ENCODE data around the gene DLG2. TPM values are rescaled to one million over a fixed set of nuclear protein-coding genes. Genes with fewer than 3 reads are reported as not detected.

Gene DLG2
- total RNA-seq, 4 donors from 2014 or later = 11.0 to 34.2 (median 19.8) TPM

DNA sequence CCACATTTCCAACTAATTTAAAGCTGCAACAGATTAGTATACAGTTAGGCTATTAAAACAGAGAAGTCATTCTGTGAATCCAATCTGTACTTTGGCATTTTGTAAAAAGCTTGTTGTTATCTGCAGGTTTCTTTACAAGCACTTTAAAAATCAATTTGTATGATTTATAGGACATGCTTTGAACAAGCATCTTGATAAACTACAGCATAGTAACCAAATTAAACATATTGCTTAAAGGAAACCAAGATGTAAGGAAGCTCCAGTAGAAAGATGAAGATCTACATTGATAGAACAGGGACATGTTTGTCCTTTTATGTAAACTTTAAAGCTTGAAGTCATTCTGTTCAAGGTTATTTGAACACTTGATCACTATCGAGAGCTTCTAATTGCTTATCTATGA is 1842.7 kb downstream of the DLG2 start:
- no peaks in the 10 kb centered on the region for H3K9me3 ChIP-seq
- no peak for TF ChIP-seq POLR2AphosphoS5 (IDR thresholded peaks at IDR 0.05)
- TF ChIP-seq, protein P1, sequence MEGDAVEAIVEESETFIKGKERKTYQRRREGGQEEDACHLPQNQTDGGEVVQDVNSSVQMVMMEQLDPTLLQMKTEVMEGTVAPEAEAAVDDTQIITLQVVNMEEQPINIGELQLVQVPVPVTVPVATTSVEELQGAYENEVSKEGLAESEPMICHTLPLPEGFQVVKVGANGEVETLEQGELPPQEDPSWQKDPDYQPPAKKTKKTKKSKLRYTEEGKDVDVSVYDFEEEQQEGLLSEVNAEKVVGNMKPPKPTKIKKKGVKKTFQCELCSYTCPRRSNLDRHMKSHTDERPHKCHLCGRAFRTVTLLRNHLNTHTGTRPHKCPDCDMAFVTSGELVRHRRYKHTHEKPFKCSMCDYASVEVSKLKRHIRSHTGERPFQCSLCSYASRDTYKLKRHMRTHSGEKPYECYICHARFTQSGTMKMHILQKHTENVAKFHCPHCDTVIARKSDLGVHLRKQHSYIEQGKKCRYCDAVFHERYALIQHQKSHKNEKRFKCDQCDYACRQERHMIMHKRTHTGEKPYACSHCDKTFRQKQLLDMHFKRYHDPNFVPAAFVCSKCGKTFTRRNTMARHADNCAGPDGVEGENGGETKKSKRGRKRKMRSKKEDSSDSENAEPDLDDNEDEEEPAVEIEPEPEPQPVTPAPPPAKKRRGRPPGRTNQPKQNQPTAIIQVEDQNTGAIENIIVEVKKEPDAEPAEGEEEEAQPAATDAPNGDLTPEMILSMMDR (IDR thresholded peaks at IDR 0.05) = no peak
- no peak for TF ChIP-seq POLR2A (IDR thresholded peaks at IDR 0.05)
- TF ChIP-seq EP300 (IDR thresholded peaks at IDR 0.05) = no peak
- no peak overlapping the region for H3K4me3 ChIP-seq
- H3K36me3 ChIP-seq = no peaks in the 10 kb centered on the region
- H3K4me1 ChIP-seq = no peaks in the 10 kb centered on the region
- no peak for ATAC-seq
- H3K27me3 ChIP-seq = no peaks in the 10 kb centered on the region
- 100% methylated on average over 1 of the region's 1 CpG for WGBS, 2 donors (ENCODE audit: low coverage in 1 of 2)
- no peak overlapping the region for H3K27ac ChIP-seq

DNA sequence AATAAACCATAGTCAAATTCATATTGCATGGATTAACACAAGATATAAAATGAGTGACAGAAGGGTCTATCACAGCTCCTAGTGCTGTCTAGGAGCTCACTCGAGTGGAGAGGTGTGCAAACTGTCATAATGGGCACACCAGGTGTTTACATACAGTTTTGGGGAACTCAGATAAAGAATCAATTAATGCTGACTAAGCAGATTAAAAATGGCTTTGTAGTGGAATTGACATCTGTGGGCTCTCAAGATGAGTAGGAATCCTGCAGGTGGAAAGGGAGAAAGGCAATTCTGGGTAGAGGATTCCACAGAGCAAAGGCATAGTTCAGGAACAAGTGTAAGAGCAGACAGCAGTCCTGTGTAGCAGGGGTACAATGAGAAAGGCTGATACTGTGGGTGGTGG is 1844.8 kb downstream of the DLG2 start:
- no peak for ATAC-seq
- no peak overlapping the region for H3K27ac ChIP-seq
- H3K36me3 ChIP-seq = no peaks in the 10 kb centered on the region
- no peaks in the 10 kb centered on the region for H3K4me1 ChIP-seq
- no peak overlapping the region for H3K4me3 ChIP-seq
- 38 to 57% methylated on average over 1 of the region's 1 CpG for WGBS, 2 donors (ENCODE audit: low coverage in 1 of 2)
- no peaks in the 10 kb centered on the region for H3K9me3 ChIP-seq
- TF ChIP-seq, protein P1 (IDR thresholded peaks at IDR 0.05) = no peak
- TF ChIP-seq POLR2A (IDR thresholded peaks at IDR 0.05) (no peak), POLR2AphosphoS5 (IDR thresholded peaks at IDR 0.05) (no peak), EP300 (IDR thresholded peaks at IDR 0.05) (no peak)
- no peaks in the 10 kb centered on the region for H3K27me3 ChIP-seq

DNA sequence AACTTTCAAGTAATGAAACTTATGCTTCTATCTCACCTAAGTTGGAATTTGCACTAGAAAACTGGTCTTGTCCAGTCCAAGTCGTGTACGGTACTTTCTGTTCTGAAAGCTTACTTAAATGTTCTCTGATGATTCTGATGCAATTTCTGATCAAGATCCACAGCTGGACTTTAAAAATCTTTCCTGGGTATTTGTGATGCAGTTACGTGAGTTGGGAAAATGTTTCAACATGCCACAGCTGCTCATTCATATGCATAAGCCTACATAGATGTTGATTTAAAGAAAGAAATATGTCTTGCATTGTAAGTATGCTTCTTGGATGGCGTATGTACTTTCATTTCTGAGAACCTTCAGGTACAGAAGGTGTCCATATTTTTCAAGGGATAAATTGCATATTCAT is 1847.3 kb downstream of the DLG2 start:
- H3K4me3 ChIP-seq = no peak overlapping the region
- no peaks in the 10 kb centered on the region for H3K36me3 ChIP-seq
- 87 to 90% methylated on average over 4 of the region's 4 CpGs for WGBS, 2 donors (ENCODE audit: low coverage in 1 of 2)
- no peak overlapping the region for H3K27ac ChIP-seq
- H3K9me3 ChIP-seq = no peaks in the 10 kb centered on the region
- no peak for TF ChIP-seq POLR2AphosphoS5 (IDR thresholded peaks at IDR 0.05)
- TF ChIP-seq, protein P1 (IDR thresholded peaks at IDR 0.05) = no peak
- no peak for TF ChIP-seq EP300 (IDR thresholded peaks at IDR 0.05)
- no peak for TF ChIP-seq POLR2A (IDR thresholded peaks at IDR 0.05)
- no peak for ATAC-seq
- H3K27me3 ChIP-seq = no peaks in the 10 kb centered on the region
- H3K4me1 ChIP-seq = no peaks in the 10 kb centered on the region

DNA sequence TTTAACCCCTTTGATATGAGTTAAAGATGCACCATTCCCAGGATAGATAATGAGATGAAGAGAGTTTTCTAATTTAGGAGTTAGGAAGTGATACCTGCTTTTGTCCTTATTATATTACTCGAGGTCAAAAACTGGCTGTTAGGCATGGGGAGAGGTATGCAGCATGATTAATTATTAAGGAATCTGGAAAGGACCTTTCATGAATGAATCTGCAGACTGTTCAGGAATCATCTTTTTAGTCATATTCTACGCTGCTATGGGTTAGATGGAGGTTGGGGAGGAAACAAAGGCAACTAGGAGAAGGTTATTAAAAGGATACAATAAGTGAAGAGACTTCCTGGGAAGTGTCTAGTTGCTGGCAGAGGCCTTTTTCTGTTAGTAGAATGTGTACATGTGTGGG is 1848.5 kb downstream of the DLG2 start:
- no peak for ATAC-seq
- H3K27ac ChIP-seq = no peak overlapping the region
- no peaks in the 10 kb centered on the region for H3K4me1 ChIP-seq
- H3K9me3 ChIP-seq = no peaks in the 10 kb centered on the region
- WGBS, 2 donors (ENCODE audit: low coverage in 1 of 2) = 53% methylated on average over 2 of the region's 2 CpGs
- TF ChIP-seq, protein P1 (IDR thresholded peaks at IDR 0.05) = no peak
- no peaks in the 10 kb centered on the region for H3K36me3 ChIP-seq
- no peaks in the 10 kb centered on the region for H3K27me3 ChIP-seq
- no peak overlapping the region for H3K4me3 ChIP-seq

DNA sequence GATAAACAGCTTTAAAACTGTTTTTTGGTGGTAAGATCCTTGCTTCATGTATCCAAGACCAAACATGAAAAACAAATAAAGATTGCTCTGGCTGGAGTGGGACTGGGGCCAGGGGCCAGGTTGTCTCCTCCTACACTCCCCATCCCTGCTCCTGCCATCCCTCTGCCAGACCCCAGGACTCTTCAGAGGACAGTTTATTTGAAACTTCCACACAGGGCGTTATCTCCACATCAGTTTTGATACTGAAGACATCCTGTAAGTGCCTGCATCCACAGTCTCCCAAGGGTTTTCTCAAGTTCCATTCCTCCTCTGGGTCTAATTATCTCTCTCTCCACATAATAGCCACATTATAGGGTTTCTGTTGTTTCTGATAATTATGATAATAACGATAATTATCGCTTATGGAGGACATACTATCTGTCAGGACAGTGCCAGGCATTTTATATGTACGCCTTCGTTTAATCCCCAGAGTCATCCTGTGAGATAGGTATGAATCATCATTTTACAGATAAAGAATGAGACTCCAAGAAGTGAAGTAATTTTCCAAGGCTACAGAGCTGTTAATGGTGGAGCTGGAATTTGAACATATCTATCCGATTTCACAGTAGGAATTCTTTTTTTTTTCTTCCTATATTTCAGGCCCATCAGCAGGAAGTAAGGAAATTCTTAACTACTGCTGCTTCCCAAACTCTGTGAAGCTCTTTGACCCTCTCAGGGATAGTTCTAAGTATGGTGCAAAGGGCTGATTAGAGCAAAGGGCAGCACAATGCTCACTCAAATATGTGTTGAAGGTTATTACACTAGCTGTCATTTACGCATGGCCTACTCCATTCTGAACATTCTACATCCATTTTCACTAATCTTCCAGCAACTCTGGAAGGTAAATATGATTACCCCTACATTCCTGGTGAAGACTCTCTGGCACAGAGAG is 1852.9 kb downstream of the DLG2 start:
- no peak overlapping the region for H3K27ac ChIP-seq
- H3K4me3 ChIP-seq = no peak overlapping the region
- ATAC-seq = no peak
- H3K4me1 ChIP-seq = no peaks in the 10 kb centered on the region
- 63 to 80% methylated on average over 6 to 7 of the region's 7 CpGs for WGBS, 2 donors (ENCODE audit: low coverage in 1 of 2)
- H3K9me3 ChIP-seq = no peaks in the 10 kb centered on the region
- H3K36me3 ChIP-seq = no peaks in the 10 kb centered on the region
- H3K27me3 ChIP-seq = no peaks in the 10 kb centered on the region
- TF ChIP-seq, protein P1 (IDR thresholded peaks at IDR 0.05) = no peak
- no peak for TF ChIP-seq POLR2A (IDR thresholded peaks at IDR 0.05)
